Measurements from ENCODE around the gene CLIC2.
A peak's percentile ranks its signal among the peaks of the same experiment; 100 is the strongest.
"Not testable (repeated sequence)": the region's sequence is repeated elsewhere in the genome, so short reads cannot be mapped to it uniquely, and the experiment has no call there.

The CLIC2 gene

GRCh38 chrX:155334486-155335336 is at the start of gene CLIC2:
TSS of gene CLIC2 (minus strand) at chrX:155334614. CDS start at chrX:155334427, 187 bp downstream.
- no peak for DNase-seq (ENCODE audit: low read depth, low spot score)

GRCh38 chrX:155382529-155382967 is 48.1 kb upstream of the CLIC2 start:
- DNase-seq (ENCODE audit: low read depth, low spot score) = not testable (repeated sequence)

GRCh38 chrX:155381843-155382528 is 47.6 kb upstream of the CLIC2 start, which contains the start of gene F8A2:
TSS of gene F8A2 (plus strand) at chrX:155382095. CDS start at chrX:155382115, 20 bp downstream.
- not testable (repeated sequence) for DNase-seq (ENCODE audit: low read depth, low spot score)

GRCh38 chrX:155379802-155380201 is 45.4 kb upstream of the CLIC2 start:
- not testable (repeated sequence) for DNase-seq (ENCODE audit: low read depth, low spot score)

- DNase-seq (ENCODE audit: low read depth, low spot score) = not testable (repeated sequence)
Observed at GRCh38 chrX:155373777-155374458, 39.5 kb upstream of the CLIC2 start.

- not testable (repeated sequence) for DNase-seq (ENCODE audit: low read depth, low spot score)
Observed at GRCh38 chrX:155363712-155364111, 29.3 kb upstream of the CLIC2 start.

GRCh38 chrX:155349448-155349847 is 15.0 kb upstream of the CLIC2 start:
- not testable (repeated sequence) for DNase-seq (ENCODE audit: low read depth, low spot score)

- not testable (repeated sequence) for DNase-seq (ENCODE audit: low read depth, low spot score)
Observed at GRCh38 chrX:155345689-155346088, 11.3 kb upstream of the CLIC2 start.

GRCh38 chrX:155335337-155335712 is 911 bp upstream of the CLIC2 start:
- DNase-seq (ENCODE audit: low read depth, low spot score) = not testable (repeated sequence)

- DNase-seq (ENCODE audit: low read depth, low spot score) = no peak
Observed at GRCh38 chrX:155333544-155334100, 792 bp downstream of the CLIC2 start.

- no peak for DNase-seq (ENCODE audit: low read depth, low spot score)
Observed at GRCh38 chrX:155330992-155331391, 3.4 kb downstream of the CLIC2 start.

- no peak for DNase-seq (ENCODE audit: low read depth, low spot score)
Observed at GRCh38 chrX:155329293-155329692, 5.1 kb downstream of the CLIC2 start.

GRCh38 chrX:155326610-155327009 is 7.8 kb downstream of the CLIC2 start:
- no peak for DNase-seq (ENCODE audit: low read depth, low spot score)

GRCh38 chrX:155314260-155314659 is 20.2 kb downstream of the CLIC2 start:
- DNase-seq (ENCODE audit: low read depth, low spot score) = no peak

- no peak for DNase-seq (ENCODE audit: low read depth, low spot score)
Observed at GRCh38 chrX:155313766-155314165, 20.6 kb downstream of the CLIC2 start.

GRCh38 chrX:155293771-155294170 is 40.6 kb downstream of the CLIC2 start:
- DNase-seq (ENCODE audit: low read depth, low spot score) = no peak

- DNase-seq (ENCODE audit: low read depth, low spot score) = no peak
Observed at GRCh38 chrX:155279873-155280272, 54.5 kb downstream of the CLIC2 start.

- no peak for DNase-seq (ENCODE audit: low read depth, low spot score)
Observed at GRCh38 chrX:155270969-155271368, 63.4 kb downstream of the CLIC2 start.

- DNase-seq (ENCODE audit: low read depth, low spot score) = not testable (repeated sequence)
Observed at GRCh38 chrX:155267995-155268394, 66.4 kb downstream of the CLIC2 start.

- no peak for DNase-seq (ENCODE audit: low read depth, low spot score)
Observed at GRCh38 chrX:155266439-155266838, 68.0 kb downstream of the CLIC2 start.

- peak; percentile 25 for DNase-seq (ENCODE audit: low read depth, low spot score)
Observed at GRCh38 chrX:155263854-155264628, 70.4 kb downstream of the CLIC2 start, which contains the start of gene RAB39B. TSS of gene RAB39B (minus strand) at chrX:155264491. CDS start at chrX:155264288, 203 bp downstream.
